Mesangial cell (primary cell): Measurements from ENCODE around the gene HEYL. TPM values are rescaled to one million over a fixed set of nuclear protein-coding genes. Genes with fewer than 3 reads are reported as not detected.

Experiments used
- total RNA-seq: library from RNA; depleted of rRNA; stranded (reverse); fragments of >200 nt; gene quantifications from 2 replicates; pipeline ENCODE4 v1.2.3, GENCODE V29; 2015

Gene HEYL
- 0.16 and 0.38 TPM in 2 replicates for total RNA-seq

GRCh38 chr1:39639305-39640130 is at the start of gene HEYL:
Gene HEYL, minus strand, starts transcription at chr1:39639643. Its CDS starts 18 bp downstream, at chr1:39639625.

DNA sequence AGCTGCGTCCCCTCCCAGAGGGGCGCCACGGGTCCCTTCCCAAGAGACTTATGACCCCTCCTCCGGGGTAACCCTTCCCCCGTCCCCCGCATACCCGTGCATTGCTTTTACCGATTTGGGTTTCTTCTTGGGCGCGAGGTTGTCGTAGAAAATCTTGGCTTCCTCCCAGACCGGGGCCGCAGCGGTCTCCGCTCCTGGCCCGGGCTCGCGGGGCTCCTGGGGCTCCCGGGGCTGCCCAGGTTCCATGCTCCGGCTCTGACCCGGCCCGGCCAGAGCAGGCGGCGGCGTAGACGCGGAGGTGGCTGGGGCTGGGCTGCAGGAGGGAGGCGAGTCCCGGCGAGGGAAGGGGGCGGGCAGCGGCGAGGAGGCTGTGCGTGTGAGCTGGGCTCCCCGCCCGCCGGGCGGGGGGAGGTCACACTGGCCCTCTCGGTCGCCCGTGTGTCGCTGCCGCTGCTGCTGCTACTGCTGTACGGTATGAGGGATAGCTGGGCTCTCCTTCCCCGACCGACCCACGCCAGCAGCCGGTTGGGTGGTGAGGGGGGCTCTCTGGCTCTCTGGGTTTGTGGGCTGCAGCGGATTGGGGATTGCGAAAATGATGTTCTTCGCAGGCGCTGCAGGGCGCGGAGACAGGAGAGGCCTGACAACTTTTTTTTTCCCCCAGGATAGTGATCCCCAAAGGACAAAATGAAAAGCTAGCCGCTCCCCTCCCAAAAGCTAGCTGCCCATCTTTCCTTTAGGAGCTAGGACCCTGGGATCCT is 32.5 kb upstream of the HEYL start, which contains the start of gene NT5C1A:
Gene NT5C1A (minus strand): TSS at position 315 of the 758 bp plus-strand sequence. CDS start 69 bp downstream, at position 246.

Other genes with a start within 250 kb of the HEYL start
- 1.3 TPM in 1 of 2 replicates, not detected in the other for gene BMP8A, start 148.0 kb downstream of the HEYL start, total RNA-seq
- gene PABPC4, start 62.9 kb downstream of the HEYL start, total RNA-seq: 196 and 216 TPM in 2 replicates
- not detected in 2 replicates for gene NT5C1A, start 32.5 kb upstream of the HEYL start, total RNA-seq
- gene HPCAL4, start 51.8 kb upstream of the HEYL start, total RNA-seq: not detected in 2 replicates
- 33.9 and 39.2 TPM in 2 replicates for gene PPIE, start 99.2 kb upstream of the HEYL start, total RNA-seq
- gene OXCT2, start 131.7 kb upstream of the HEYL start, total RNA-seq: 1.9 and 4.6 TPM in 2 replicates
- gene BMP8B, start 149.2 kb upstream of the HEYL start, total RNA-seq: 0.49 and 0.76 TPM in 2 replicates
- 12.2 and 13.9 TPM in 2 replicates for gene TRIT1, start 243.9 kb upstream of the HEYL start, total RNA-seq